ENCODE measurements around the gene OR4D2.

OR4D2 gene

DNA sequence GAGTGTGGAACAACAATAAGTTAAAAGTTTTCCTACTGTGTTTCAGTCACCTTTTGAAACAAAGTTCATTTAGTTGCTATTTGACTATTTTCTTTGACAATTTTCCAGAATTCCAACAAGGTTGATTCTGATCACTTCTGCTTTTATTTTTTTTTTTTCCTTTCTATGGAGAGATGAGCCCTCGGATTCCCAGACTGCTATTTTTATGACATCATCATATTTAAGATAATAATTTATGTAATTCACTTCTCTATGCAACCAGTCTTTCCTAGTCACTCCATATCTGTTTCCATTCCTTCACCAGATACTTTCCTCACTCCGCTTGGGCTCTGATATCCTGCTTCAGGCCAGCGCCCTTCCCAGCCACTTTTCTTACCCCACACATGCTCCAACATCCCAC, 8.1 kb downstream of the OR4D2 start:
- no peak for DNase-seq (ENCODE audit: low read depth)

DNA sequence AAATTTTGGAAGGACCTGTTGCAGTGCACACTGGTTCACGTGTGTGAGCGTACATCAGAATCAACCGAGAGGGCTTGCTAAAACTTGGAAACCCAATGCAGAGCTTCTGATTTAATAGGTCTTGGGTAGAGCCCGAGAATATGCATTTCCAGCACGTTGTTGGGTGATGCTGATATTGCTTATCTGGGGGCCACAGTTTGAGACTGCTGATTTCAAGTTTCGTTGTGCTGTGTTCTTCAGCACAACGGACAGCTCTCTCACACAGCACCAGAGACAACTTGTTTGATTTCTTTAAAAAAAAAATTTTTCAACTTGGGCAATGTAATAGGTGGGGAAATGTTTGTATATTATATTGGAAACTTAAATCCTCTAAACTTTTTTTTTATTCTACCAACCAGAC, 9.4 kb downstream of the OR4D2 start:
- DNase-seq (ENCODE audit: low read depth), result no peak

DNA sequence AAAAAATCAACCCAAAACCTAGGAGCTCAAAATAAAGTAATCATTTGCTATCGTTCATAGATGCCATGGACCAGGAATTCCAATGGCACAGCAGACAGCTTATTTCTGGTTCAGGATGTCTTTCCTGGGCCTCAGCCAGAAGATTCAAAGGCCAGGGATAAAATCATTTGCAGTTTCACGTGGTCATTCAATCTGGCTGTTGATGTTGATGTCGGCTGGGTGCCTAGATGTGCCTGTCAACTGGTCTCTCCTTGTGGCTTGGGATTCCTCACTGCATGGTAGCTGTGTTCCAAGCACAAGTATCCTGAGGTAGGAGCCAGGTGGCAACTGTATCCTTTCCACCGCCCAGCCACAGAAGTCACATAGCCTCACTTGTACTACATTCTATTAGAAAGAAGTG, 15.0 kb downstream of the OR4D2 start:
- DNase-seq (ENCODE audit: low read depth), result no peak

DNA sequence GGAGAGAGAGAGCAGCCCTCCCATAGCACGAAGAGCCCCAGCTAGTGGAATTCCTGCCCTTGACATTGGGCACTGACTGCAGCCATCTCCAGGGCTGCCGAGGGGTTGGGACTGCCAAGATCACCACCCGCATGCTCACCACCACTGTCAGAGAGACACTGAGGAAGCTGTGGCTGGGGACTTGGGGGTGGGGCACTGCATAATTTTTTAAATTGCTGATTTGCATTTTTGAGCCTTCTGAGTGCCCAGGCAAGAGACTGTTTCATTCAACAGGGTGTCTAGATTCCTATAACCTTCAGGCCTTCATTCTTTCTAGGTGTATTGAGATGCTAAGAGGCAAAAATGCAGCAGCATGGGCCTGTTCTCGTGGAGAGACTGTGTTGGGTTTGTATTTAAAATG, 16.7 kb downstream of the OR4D2 start:
- DNase-seq (ENCODE audit: low read depth), result no peak

DNA sequence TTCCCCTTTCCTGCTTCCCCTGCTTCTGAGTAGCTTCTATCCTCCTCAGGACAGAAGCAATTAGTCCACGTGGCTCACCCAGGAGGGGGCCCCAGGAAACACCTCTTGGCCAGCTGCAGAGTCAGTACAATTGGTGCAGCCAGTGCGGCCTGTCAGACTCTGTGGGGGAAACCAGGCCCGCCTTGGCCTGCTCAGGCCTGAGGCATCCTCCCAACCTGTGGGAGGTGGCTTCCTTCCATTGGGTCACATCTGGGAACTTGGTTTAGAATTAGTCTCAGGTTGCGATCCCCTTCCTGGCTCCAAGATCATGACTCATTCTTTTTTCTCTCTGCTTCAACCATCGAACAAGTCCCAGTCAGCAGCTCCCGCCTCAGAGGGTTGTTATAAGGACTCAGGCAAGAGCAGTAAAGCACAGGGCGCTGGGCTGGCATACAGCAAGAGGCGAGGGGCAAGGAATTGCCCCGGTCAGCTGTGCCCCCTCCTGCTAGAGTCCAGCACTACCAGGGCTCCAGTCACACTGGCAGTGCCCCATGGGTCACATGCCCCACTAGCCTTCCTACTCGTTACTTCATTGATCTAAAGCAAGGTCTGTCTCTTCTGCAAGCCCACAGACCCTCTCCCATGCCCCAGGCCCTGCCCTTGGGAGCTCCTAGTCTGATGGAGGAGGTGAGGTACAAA, 17.7 kb downstream of the OR4D2 start:
- no peak for DNase-seq (ENCODE audit: low read depth)

DNA sequence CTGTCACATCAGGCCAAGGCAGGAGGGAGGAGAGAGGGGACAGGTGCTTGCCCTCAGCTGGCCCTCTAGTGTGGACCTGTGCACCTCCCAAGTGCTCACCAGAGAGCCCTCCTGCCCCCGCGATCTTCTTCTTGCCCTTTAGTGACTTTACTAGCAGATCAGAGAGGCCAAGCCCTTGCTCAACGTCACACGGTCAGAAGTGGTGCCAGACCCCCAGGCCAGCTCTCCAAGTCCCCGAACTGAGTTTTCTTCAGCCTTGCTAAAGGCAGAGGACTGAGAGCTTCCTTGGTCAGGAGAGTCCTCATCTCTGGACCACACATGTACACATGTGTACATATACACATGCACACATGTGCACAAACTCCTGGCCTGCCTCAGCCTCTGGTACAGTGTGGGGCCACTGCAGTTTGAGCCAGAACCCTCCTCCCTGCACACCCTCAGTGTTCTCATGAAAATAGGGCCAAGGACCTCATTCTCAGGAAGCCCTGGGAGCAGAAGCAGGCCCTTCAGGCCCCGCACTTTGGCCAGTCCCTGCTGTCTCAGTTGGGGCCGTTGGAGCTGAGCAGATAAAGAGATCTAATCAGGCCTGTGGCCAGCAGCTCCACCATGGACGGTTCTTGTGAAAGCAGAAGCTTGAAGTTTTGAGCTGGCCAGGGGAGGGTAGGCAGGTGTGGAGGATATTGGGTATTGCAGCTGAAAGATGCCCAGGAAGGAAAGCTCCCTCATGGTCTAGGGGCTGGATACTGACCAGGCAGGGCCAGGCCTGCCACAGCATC, 18.4 kb downstream of the OR4D2 start:
- no peak for DNase-seq (ENCODE audit: low read depth)

DNA sequence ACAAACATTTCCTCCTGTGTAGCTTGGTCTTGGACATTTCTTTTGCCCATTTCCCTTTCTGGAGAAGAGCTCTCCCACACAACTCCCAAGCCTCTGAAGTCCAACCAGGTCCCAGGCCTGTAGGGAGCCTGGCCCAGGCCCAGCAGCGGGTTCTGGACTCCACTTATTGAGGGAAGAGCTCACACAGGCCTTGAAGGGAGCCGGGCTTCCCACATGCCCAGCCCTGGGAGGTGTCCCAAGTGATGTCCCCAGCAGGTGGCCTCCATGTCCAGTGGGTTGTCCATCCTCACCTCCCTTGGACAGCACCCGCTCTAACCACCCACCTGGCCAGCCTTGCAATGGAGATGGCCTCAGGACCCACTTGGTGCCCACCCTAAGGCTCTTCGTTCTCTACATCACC, 19.8 kb downstream of the OR4D2 start:
- no peak for DNase-seq (ENCODE audit: low read depth)

DNA sequence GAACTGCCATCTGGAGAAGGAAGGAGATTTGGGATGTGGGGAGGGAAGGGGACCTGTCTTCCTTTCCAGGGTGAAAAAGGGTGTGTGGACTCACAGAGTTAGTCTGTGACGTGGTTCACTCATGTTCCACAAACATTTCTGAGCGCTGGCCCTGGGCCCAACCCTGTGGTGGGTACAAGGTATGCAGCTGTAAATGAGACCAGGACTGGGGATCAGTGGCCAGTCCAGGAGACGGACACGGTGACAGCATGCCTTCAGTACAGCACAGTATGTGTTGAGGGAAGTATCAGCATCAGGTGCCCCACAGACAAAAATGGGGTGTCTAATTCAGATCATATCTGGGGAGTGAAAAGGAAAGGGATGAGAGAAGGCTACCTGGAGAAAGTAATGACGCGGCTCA, 20.3 kb downstream of the OR4D2 start:
- no peak for DNase-seq (ENCODE audit: low read depth)

DNA sequence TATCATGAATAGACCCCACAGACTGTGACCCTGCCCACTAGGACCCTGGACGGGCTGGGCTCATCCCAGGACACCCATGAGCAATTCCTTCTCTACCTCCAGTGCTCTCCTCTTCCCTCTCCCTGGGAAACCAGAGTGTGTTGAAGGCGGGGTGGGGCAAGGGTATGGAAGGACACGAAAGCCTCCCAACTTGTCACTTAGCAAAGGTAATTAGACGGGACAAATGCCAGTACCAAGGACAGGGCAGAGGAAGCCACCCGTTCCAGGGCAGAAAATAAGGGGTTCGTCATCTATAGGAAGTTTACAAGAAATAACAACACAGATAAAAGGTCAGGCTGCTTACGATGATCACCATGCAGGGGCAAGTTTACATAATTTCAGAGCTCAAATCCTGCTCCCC, 20.9 kb downstream of the OR4D2 start:
- no peak for DNase-seq (ENCODE audit: low read depth)

DNA sequence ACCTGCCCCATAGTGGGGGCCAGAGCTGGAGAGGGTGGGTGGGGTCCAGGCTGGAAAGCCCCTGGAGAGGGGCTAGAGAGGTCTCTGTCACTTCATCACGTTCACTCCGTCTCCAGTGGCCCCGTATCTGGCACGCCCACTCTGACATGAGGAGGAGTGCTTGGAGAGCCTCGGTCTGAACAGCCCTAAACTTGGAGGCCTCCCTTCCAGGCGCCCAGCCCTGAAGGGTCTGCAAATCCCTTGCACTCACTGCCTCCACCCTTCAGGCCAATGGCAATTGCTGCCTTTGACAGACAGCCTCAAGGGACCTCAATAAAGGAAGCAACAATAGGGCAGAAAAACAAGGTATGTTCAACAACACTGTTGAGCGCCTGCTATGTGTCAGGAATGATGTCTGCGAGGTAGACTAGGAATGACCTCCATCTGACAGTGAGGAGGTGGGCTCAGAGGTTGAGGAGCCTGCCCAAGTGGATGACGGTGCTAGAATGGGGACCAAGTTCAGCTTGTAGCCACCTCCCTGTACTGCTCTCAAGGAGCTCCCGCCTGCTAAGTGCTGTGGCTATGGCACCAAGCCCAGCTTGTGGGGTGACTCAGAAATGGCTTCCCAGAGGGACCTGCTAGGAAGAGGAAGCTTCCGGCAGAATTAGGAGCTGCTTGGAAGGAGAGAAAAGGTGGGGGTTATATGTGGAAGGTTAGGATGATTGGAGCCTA, 22.8 kb downstream of the OR4D2 start:
- no peak for DNase-seq (ENCODE audit: low read depth)

DNA sequence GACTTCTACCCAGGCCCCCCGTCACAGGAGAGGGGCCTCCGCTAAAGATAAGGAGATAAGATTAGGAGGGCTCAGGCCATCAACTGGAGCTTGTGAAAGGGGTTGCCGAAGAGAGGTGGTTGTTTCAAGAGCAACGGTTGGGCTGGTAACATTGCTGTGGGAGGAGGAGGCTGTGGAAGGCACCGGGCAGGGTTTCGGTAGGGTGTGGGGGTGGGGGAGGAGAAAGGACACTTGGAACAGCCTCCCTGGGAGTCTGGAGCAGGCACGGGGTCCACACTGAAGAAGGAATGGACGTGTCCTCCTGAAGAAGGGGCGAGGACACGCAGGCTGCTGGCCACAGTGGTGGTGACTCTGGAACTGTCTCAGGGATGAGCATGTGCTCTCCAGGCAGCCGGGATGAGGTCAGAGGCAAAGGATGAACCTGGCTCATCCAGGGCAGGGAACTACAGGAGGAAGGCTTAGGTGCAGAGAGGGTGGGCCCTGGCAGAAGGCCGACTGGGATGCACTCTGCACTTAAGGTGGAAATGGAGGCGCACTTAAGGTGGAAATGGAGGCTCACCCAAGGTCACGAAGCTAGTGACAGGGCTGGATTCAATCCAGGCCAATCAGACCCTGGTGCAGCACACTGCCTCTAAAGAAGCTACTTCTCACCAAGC, 24.6 kb downstream of the OR4D2 start:
- no peak for DNase-seq (ENCODE audit: low read depth)

DNA sequence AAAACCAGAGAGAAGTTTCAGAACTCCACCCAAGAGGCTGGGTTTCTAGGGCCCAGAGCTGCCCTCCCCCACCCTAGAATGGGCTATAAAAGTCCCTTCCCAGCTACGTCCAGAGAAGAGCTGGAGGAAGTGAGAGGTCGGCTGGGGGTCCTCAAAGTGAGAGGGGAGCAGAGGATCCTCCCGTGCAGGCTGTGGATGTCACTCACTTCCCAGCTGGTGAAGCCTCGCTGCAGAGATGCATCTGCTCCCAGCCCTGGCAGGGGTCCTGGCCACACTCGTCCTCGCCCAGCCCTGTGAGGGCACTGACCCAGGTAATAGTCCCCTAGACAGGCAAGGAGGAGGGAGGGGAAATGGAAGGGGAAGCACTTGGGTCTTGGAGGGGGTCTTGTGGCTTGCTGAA, 25.8 kb downstream of the OR4D2 start, which contains the start of gene EPX:
Gene EPX (plus strand): TSS at position 115 of the 400 bp plus-strand sequence. CDS start 121 bp downstream, at position 236.
- no peak for DNase-seq (ENCODE audit: low read depth)

DNA sequence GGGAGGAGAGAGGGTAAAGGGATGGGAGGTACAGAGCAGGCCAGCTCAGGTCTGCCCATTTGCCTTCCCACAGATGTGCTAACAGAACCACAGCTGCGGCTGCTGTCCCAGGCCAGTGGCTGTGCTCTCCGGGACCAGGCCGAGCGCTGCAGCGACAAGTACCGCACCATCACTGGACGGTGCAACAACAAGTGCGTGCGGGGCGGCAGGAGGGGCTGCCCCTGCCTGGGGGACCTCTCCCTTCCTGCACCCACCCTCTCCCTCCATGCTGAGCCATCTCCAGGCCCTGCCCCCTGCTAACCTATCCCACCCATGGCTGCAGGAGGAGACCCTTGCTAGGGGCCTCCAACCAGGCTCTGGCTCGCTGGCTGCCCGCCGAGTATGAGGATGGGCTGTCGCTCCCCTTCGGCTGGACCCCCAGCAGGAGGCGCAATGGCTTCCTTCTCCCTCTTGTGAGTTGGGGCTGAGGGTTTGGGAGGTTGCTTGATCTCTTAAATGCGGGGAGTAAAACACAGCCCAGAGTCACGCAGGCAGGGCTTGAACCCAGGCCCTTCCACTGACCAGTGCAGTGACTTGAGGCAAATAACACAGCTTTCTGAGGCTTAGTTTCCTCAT, 27.0 kb downstream of the OR4D2 start:
- no peak for DNase-seq (ENCODE audit: low read depth)

DNA sequence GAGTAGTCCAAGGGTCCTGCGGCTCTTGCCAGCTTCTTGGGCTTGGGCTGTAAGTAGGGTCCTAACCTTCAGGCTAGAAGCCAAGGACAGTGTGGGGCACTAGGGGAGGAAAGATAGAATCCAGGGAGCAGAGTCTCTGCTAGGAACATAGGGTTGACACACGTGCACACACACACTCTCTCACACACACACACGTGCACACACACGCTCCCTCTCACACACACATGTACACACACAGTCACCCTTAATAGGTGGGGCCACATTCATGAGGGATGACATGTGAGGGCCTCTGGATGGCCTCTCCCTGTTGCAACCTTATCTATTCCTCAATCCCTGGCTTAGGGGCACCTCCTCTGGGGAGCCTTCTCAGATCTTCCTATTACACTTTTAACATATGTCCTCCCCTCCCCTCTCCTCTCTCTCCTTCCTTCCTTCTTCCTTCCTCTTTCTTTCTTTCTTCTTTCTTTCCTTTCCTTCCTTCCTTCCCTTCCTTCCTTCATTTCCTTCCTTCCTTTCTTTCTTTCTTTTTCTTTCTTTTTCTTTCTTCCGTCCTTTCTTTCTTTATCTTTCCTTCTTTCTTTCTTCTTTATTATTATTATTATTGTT, 28.8 kb downstream of the OR4D2 start:
- no peak for DNase-seq (ENCODE audit: low read depth)

DNA sequence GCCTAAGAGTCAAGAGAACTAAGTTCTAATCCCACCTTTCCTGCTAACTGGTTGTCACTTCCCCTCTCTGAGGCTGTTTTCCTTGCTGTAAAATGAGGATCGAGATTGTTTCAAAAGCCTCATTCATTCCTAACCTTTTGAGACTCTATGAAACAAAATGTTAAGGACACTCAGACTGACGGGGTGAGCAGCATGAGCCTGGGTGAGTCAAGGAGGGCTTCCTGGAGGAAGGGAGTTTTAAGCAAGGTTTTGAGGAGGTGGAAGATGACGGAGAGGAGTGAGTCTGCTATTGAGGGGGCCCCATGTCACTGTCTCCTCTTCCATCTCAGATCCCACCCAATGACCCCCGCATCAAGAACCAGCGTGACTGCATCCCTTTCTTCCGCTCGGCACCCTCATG, 29.8 kb downstream of the OR4D2 start:
- no peak for DNase-seq (ENCODE audit: low read depth)

DNA sequence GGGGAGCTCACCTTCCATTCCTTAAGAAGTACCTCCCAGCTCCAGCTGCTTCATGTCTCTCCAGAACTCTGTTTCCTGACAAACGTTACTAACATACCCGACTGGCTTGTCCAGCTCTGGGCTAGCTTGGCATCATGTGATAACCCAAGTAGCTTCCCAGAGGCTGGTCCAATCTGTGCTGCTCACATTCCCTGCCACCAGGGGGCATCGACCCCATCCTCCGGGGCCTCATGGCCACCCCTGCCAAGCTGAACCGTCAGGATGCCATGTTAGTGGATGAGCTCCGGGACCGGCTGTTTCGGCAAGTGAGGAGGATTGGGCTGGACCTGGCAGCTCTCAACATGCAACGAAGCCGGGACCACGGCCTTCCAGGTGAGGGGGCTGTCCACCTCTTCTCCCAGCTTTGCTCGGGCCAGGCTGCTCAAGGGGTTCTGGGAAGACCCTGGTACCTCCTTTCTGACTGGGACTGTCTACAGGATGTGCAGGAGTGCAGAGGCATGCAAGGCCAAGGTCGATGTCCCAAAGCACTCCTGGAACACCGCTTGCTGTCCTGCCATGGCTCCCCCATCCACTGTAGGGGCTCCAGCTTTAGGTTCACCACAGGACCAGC, 33.3 kb downstream of the OR4D2 start:
- DNase-seq (ENCODE audit: low read depth), result peak; percentile 25

DNA sequence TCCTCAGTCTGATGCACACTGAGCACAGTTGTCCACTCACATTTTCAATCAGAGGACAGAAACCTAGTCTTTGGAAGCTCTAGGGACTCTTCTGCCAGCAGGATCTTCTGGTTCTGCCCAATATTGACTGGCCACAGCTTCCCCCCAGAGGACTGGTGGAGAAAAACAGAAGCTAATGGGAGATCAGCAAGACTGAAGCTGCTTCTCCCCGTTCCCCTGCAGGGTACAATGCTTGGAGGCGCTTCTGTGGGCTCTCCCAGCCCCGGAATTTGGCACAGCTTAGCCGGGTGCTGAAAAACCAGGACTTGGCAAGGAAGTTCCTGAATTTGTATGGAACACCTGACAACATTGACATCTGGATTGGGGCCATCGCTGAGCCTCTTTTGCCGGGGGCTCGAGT, 36.1 kb downstream of the OR4D2 start:
- no peak for DNase-seq (ENCODE audit: low read depth)

DNA sequence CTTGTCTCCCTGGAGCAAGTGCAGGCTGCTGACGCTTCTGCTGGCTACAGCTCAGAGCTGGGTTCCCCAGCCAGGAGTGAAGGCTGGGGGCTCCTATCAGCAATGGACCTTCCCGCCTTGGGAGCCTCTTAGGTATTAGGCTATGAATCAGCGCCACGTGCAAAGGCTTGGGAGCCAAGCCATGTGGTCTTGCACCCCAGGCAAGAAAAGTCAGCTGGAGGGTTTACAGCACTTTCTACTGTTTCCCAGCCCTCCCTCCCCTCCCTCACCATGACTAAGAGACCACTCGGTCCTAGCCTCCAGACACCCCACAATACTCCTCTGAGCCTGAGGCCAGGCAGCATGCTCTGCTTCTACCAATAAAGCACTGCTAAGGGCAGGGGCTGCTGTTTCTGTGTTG, 38.0 kb downstream of the OR4D2 start:
- DNase-seq (ENCODE audit: low read depth), result no peak

DNA sequence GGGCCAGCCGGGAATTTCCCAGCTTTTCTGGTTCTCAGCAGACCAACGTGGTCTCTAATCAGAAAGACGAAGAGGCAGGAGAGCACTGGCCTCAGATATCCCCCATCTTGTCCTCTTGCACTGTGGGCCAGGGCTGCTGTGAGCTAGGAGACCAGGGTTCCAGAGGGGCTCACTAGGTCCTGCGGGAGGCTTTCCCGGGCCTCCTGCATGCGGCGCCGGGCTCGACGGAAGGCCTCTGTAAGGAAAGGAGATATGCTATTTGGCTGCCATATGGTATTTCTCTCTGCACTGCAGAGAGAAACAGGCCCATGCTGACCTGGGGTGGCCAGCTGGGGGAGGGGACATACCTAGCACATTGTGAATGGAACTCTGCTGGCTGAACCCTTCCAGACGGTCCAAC, 39.2 kb downstream of the OR4D2 start:
- no peak for DNase-seq (ENCODE audit: low read depth)

DNA sequence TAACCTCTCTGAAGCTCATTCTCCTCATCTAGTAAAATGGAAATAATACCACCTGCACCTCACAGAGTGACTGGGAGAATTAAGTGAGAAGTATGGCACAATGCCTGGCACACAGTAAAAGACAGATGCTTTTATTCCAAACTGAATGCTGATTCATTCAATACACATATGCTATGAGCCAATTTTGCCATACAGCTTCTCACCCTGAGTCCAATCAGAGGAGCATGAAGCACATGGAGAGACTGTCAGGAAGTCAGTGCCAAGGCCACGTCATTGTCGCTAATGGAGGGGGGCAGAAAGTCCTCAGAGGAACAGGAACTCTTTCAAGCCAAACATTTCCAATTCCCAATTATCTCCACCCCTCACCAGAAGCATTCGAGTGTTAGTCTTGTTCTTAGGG, 40.7 kb downstream of the OR4D2 start:
- DNase-seq (ENCODE audit: low read depth), result no peak

DNA sequence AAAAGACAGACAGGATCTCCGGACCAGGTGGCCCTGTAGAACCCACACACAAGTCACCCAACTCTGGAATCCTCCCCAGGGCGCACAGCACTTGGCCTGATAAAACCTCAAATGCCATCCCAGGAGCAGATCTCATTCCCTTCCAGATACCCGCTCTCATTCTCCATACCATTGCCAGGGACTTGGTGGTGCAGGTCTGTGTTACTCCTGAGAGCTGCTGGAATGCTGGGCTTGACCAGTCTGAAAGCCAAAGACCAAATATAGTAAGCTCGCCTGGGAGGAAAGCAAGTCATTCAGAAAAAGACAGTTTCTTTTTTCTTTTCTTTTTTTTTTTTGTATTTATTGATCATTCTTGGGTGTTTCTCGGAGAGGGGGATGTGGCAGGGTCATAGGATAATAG, 41.6 kb downstream of the OR4D2 start:
- no peak for DNase-seq (ENCODE audit: low read depth)
